Pancreas (tissue), 8 donors: ENCODE data around the gene PCDHB9. TPM values are rescaled to one million over a fixed set of nuclear protein-coding genes. Genes with fewer than 3 reads are reported as not detected.

Experiments used
- polyA plus RNA-seq, 2 donors: library from polyadenylated mRNA; stranded (reverse); fragments of 200-250 nt; gene quantifications; one replicate each; pipeline ENCODE4 v1.2.3, GENCODE V29; 2013
- total RNA-seq, 6 donors: library from RNA; stranded (reverse); fragmentation: NEBNext Ultra II Directional in 4 of 6; extraction: Animal tissue kit (Norgen Biotek cat#: 25700) in 4 of 6; gene quantifications; one replicate each; pipeline versions ENCODE4 v1.2.1 to v1.2.4, GENCODE V29; 2021 to 2023
- donor health status: healthy with polysubstance abuse.
- donor health status: DM: no; HTN: no; CAD: no; lungs with moderate emphysema.
- donor health status: DM: no; HTN: no; CAD: no.
- donor health status: Bipolar disorder and iron deficiency.
- donor health status: DM: yes; HTN: yes; CAD: no.
- donor health status: DM: no; HTN: no; CAD: no.
- donor health status: DM: no; HTN: no; CAD: no.
- donor health status: DM: yes; HTN: yes; CAD: no.

PCDHB9 gene
- total and polyA plus RNA-seq, 8 donors: 0.35 to 1.2 (median 0.63) TPM

Other genes with a start within 250 kb of the PCDHB9 start
Only the 30 nearest of the 37 such genes appear.
- gene PCDHB1, start 135.8 kb upstream of the PCDHB9 start, total RNA-seq: under 1 TPM; 0.09 to 0.35 (median 0.14) TPM
- under 1 TPM; 0.02 to 0.08 TPM for gene PCDHB1, start 135.8 kb upstream of the PCDHB9 start, polyA plus RNA-seq
- 1 to 10 TPM in 2 of 6 donors, under 1 TPM in 4; 0.56 to 2.2 (median 0.62) TPM for gene PCDHB2, start 92.5 kb upstream of the PCDHB9 start, total RNA-seq
- gene PCDHB2, start 92.5 kb upstream of the PCDHB9 start, polyA plus RNA-seq: under 1 TPM; 0.23 to 0.70 TPM
- gene PCDHB3, start 86.7 kb upstream of the PCDHB9 start, total RNA-seq: 1 to 10 TPM in 3 of 6 donors, under 1 TPM in 3; 0.41 to 2.2 (median 1.0) TPM
- 1 to 10 TPM in 1 of 2 donors, under 1 TPM in 1; 0.42 to 1.4 TPM for gene PCDHB3, start 86.7 kb upstream of the PCDHB9 start, polyA plus RNA-seq
- gene PCDHB4, start 65.3 kb upstream of the PCDHB9 start, total RNA-seq: 1 to 10 TPM; 3.3 to 7.2 (median 4.5) TPM
- 1 to 10 TPM; 1.2 to 5.1 TPM for gene PCDHB4, start 65.3 kb upstream of the PCDHB9 start, polyA plus RNA-seq
- 1 to 10 TPM; 2.4 to 6.7 (median 4.6) TPM for gene PCDHB5, start 52.0 kb upstream of the PCDHB9 start, total RNA-seq
- gene PCDHB5, start 52.0 kb upstream of the PCDHB9 start, polyA plus RNA-seq: 1 to 10 TPM; 2.3 to 3.6 TPM
- gene PCDHB6, start 37.1 kb upstream of the PCDHB9 start, total RNA-seq: under 1 TPM; 0.31 to 0.55 (median 0.45) TPM
- gene PCDHB6, start 37.1 kb upstream of the PCDHB9 start, polyA plus RNA-seq: under 1 TPM; 0.46 to 0.52 TPM
- gene PCDHB7, start 14.5 kb upstream of the PCDHB9 start, total RNA-seq: under 1 TPM; 0.23 to 0.70 (median 0.45) TPM
- under 1 TPM; 0.15 to 0.49 TPM for gene PCDHB7, start 14.5 kb upstream of the PCDHB9 start, polyA plus RNA-seq
- 1 to 10 TPM in 5 of 6 donors, under 1 TPM in 1; 0.43 to 2.9 (median 2.4) TPM for gene PCDHB8, start 9.4 kb upstream of the PCDHB9 start, total RNA-seq
- under 1 TPM; 0.46 to 0.49 TPM for gene PCDHB8, start 9.4 kb upstream of the PCDHB9 start, polyA plus RNA-seq
- 1 to 10 TPM in 5 of 6 donors, under 1 TPM in 1; 0.98 to 2.5 (median 1.8) TPM for gene PCDHB16, start 4.8 kb upstream of the PCDHB9 start, total RNA-seq
- gene PCDHB16, start 4.8 kb upstream of the PCDHB9 start, polyA plus RNA-seq: 1 to 10 TPM in 1 of 2 donors, under 1 TPM in 1; 0.87 to 1.5 TPM
- gene PCDHB10, start 5.2 kb downstream of the PCDHB9 start, total RNA-seq: 1 to 10 TPM in 1 of 6 donors, under 1 TPM in 5; 0.49 to 1.5 (median 0.63) TPM
- gene PCDHB10, start 5.2 kb downstream of the PCDHB9 start, polyA plus RNA-seq: 1 to 10 TPM in 1 of 2 donors, under 1 TPM in 1; 0.30 to 1.4 TPM
- gene PCDHB11, start 12.5 kb downstream of the PCDHB9 start, total RNA-seq: 1 to 10 TPM; 2.1 to 9.0 (median 4.9) TPM
- gene PCDHB11, start 12.5 kb downstream of the PCDHB9 start, polyA plus RNA-seq: 1 to 10 TPM in 1 of 2 donors, under 1 TPM in 1; 0.72 to 2.3 TPM
- 1 to 10 TPM; 1.3 to 2.5 (median 1.5) TPM for gene PCDHB12, start 21.6 kb downstream of the PCDHB9 start, total RNA-seq
- gene PCDHB12, start 21.6 kb downstream of the PCDHB9 start, polyA plus RNA-seq: 1 to 10 TPM in 1 of 2 donors, under 1 TPM in 1; 0.46 to 1.3 TPM
- gene PCDHB13, start 26.8 kb downstream of the PCDHB9 start, total RNA-seq: 1 to 10 TPM; 2.4 to 3.3 (median 3.0) TPM
- 1 to 10 TPM; 1.2 to 1.9 TPM for gene PCDHB13, start 26.8 kb downstream of the PCDHB9 start, polyA plus RNA-seq
- 1 to 10 TPM; 1.9 to 2.7 (median 2.1) TPM for gene PCDHB14, start 36.2 kb downstream of the PCDHB9 start, total RNA-seq
- gene PCDHB14, start 36.2 kb downstream of the PCDHB9 start, polyA plus RNA-seq: 1 to 10 TPM; 2.8 to 2.9 TPM
- gene PCDHB15, start 58.2 kb downstream of the PCDHB9 start, total RNA-seq: 1 to 10 TPM; 1.7 to 2.6 (median 2.4) TPM
- gene PCDHB15, start 58.2 kb downstream of the PCDHB9 start, polyA plus RNA-seq: 1 to 10 TPM; 1.8 to 2.8 TPM
- gene SLC25A2, start 116.9 kb downstream of the PCDHB9 start, total RNA-seq: under 1 TPM in 5 of 6 donors, not detected in 1; 0.14 to 0.69 (median 0.19) TPM
- under 1 TPM in 1 of 2 donors, not detected in 1; 0.30 TPM for gene SLC25A2, start 116.9 kb downstream of the PCDHB9 start, polyA plus RNA-seq
- 10 to 100 TPM; 17.7 to 40.2 (median 22.7) TPM for gene TAF7, start 133.6 kb downstream of the PCDHB9 start, total RNA-seq
- 10 to 100 TPM; 16.6 to 47.4 TPM for gene TAF7, start 133.6 kb downstream of the PCDHB9 start, polyA plus RNA-seq
- under 1 TPM; 0.22 to 0.67 (median 0.40) TPM for gene PCDHGA1, start 143.4 kb downstream of the PCDHB9 start, total RNA-seq
- gene PCDHGA1, start 143.4 kb downstream of the PCDHB9 start, polyA plus RNA-seq: under 1 TPM; 0.19 to 0.33 TPM
- gene PCDHGA2, start 151.6 kb downstream of the PCDHB9 start, total RNA-seq: 1 to 10 TPM in 5 of 6 donors, under 1 TPM in 1; 0.75 to 2.1 (median 1.5) TPM
- gene PCDHGA2, start 151.6 kb downstream of the PCDHB9 start, polyA plus RNA-seq: under 1 TPM; 0.46 to 0.94 TPM
- 1 to 10 TPM in 5 of 6 donors, under 1 TPM in 1; 0.98 to 2.4 (median 1.7) TPM for gene PCDHGA3, start 156.7 kb downstream of the PCDHB9 start, total RNA-seq
- under 1 TPM; 0.52 to 0.87 TPM for gene PCDHGA3, start 156.7 kb downstream of the PCDHB9 start, polyA plus RNA-seq
- gene PCDHGB1, start 162.9 kb downstream of the PCDHB9 start, total RNA-seq: 1 to 10 TPM; 1.5 to 3.2 (median 1.9) TPM
- 1 to 10 TPM in 1 of 2 donors, under 1 TPM in 1; 0.31 to 1.1 TPM for gene PCDHGB1, start 162.9 kb downstream of the PCDHB9 start, polyA plus RNA-seq
- gene PCDHGA4, start 167.9 kb downstream of the PCDHB9 start, total RNA-seq: 1 to 10 TPM; 1.8 to 2.9 (median 2.2) TPM
- gene PCDHGA4, start 167.9 kb downstream of the PCDHB9 start, polyA plus RNA-seq: 1 to 10 TPM in 1 of 2 donors, under 1 TPM in 1; 0.61 to 1.0 TPM
- 1 to 10 TPM; 1.8 to 2.8 (median 2.2) TPM for gene PCDHGB2, start 172.8 kb downstream of the PCDHB9 start, total RNA-seq
- 1 to 10 TPM in 1 of 2 donors, under 1 TPM in 1; 0.63 to 1.1 TPM for gene PCDHGB2, start 172.8 kb downstream of the PCDHB9 start, polyA plus RNA-seq
- 1 to 10 TPM; 1.2 to 2.1 (median 1.6) TPM for gene PCDHGA5, start 177.0 kb downstream of the PCDHB9 start, total RNA-seq
- 1 to 10 TPM in 1 of 2 donors, under 1 TPM in 1; 0.40 to 1.1 TPM for gene PCDHGA5, start 177.0 kb downstream of the PCDHB9 start, polyA plus RNA-seq
- 1 to 10 TPM; 1.7 to 3.0 (median 2.3) TPM for gene PCDHGB3, start 183.1 kb downstream of the PCDHB9 start, total RNA-seq
- gene PCDHGB3, start 183.1 kb downstream of the PCDHB9 start, polyA plus RNA-seq: under 1 TPM; 0.59 to 0.99 TPM
- 1 to 10 TPM; 1.4 to 3.1 (median 2.0) TPM for gene PCDHGA6, start 186.7 kb downstream of the PCDHB9 start, total RNA-seq
- gene PCDHGA6, start 186.7 kb downstream of the PCDHB9 start, polyA plus RNA-seq: 1 to 10 TPM; 1.1 to 1.4 TPM
- 1 to 10 TPM; 1.2 to 2.0 (median 1.7) TPM for gene PCDHGA7, start 195.6 kb downstream of the PCDHB9 start, total RNA-seq
- gene PCDHGA7, start 195.6 kb downstream of the PCDHB9 start, polyA plus RNA-seq: 1 to 10 TPM in 1 of 2 donors, under 1 TPM in 1; 0.92 to 1.3 TPM
- gene PCDHGB4, start 200.5 kb downstream of the PCDHB9 start, total RNA-seq: 1 to 10 TPM; 1.5 to 3.1 (median 1.9) TPM
- under 1 TPM; 0.56 to 0.65 TPM for gene PCDHGB4, start 200.5 kb downstream of the PCDHB9 start, polyA plus RNA-seq
- 1 to 10 TPM in 2 of 6 donors, under 1 TPM in 4; 0.72 to 1.1 (median 0.91) TPM for gene PCDHGA8, start 205.5 kb downstream of the PCDHB9 start, total RNA-seq
- gene PCDHGA8, start 205.5 kb downstream of the PCDHB9 start, polyA plus RNA-seq: under 1 TPM; 0.12 to 0.49 TPM
- gene PCDHGB5, start 210.8 kb downstream of the PCDHB9 start, total RNA-seq: 1 to 10 TPM; 4.0 to 7.9 (median 5.4) TPM
- 1 to 10 TPM; 1.1 to 1.4 TPM for gene PCDHGB5, start 210.8 kb downstream of the PCDHB9 start, polyA plus RNA-seq